Small intestine (tissue), 7 donors: ENCODE measurements around the gene GJB6. TPM values are rescaled to one million over a fixed set of nuclear protein-coding genes. Genes with fewer than 3 reads are reported as not detected.
A peak's percentile ranks its signal among the peaks of the same experiment; 100 is the strongest.

Experiments used
- DNase-seq, 2 donors: peaks; one replicate each; pipeline versions ENCODE4 v3.0.0 to v3.0.0-alpha.2; 2013
- FAIRE-seq: peaks from 2 replicates; lab custom pipeline; 2012; peaks lifted over from hg19 to GRCh38; lab: Jason Lieb, UNC
- H3K27ac ChIP-seq, 3 donors: one replicate each; pipeline ENCODE4 v1.5.1; 2013; ENCODE audit warnings: low read length in 2 of 3, mild to moderate bottlenecking in 2 of 3, control low read depth in 1 of 3, inconsistent platforms in 1 of 3, low read depth in 1 of 3, moderate library complexity in 1 of 3
- H3K27me3 ChIP-seq, 3 donors: one replicate each; pipeline ENCODE4 v1.6.1; 2013; ENCODE audit warnings: low read length in 3 of 3, inconsistent platforms in 1 of 3; ENCODE audit not compliant: control insufficient read depth in 3 of 3, insufficient read depth in 3 of 3
- H3K36me3 ChIP-seq, 3 donors: one replicate each; pipeline ENCODE4 v1.6.1; 2013; ENCODE audit warnings: low read length in 3 of 3, inconsistent platforms in 1 of 3, low read depth in 1 of 3, mild to moderate bottlenecking in 1 of 3, moderate library complexity in 1 of 3; ENCODE audit not compliant: control insufficient read depth in 3 of 3, insufficient read depth in 2 of 3
- H3K4me1 ChIP-seq, 3 donors: one replicate each; pipeline ENCODE4 v1.6.1; 2013; ENCODE audit warnings: low read length in 2 of 3, inconsistent platforms in 1 of 3, low read depth in 1 of 3, mild to moderate bottlenecking in 1 of 3, moderate library complexity in 1 of 3; ENCODE audit not compliant: control insufficient read depth in 3 of 3, insufficient read depth in 2 of 3
- H3K4me3 ChIP-seq, 3 donors: one replicate each; pipeline ENCODE4 v1.5.1; 2013; ENCODE audit warnings: low read length in 3 of 3, control low read depth in 1 of 3, inconsistent platforms in 1 of 3, low read depth in 1 of 3, mild to moderate bottlenecking in 1 of 3, moderate library complexity in 1 of 3
- H3K9me3 ChIP-seq, 2 donors: one replicate each; pipeline ENCODE4 v1.6.1; 2013; ENCODE audit warnings: low read depth in 1 of 2, low read length in 1 of 2; ENCODE audit not compliant: control insufficient read depth in 2 of 2, insufficient read depth in 1 of 2
- WGBS, 3 donors: extraction: QIAGEN DNeasy Blood & Tissue Kit; methylation state at CpG; one replicate each; pipeline ENCODE4 v1.1.7; 2013; 5-methylcytosine and 5-hydroxymethylcytosine counted together
- polyA plus RNA-seq, 4 donors: library from polyadenylated mRNA; stranded (reverse) in 3 of 4; unstranded in 1 of 4; fragments of 200-250 nt in 3 of 4; fragments of 120-200 nt in 1 of 4; gene quantifications; one replicate each; pipeline versions ENCODE4 v1.2.1 to v1.2.3, GENCODE V29; 2013
- donor health status: healthy with polysubstance abuse.
- donor health status: control.
- donor health status: control.
- donor health status: Bipolar disorder and iron deficiency.
- donor health status: healthy.

GJB6 gene
- polyA plus RNA-seq, 4 donors = 0.12 to 0.27 TPM; not detected in 2

DNA sequence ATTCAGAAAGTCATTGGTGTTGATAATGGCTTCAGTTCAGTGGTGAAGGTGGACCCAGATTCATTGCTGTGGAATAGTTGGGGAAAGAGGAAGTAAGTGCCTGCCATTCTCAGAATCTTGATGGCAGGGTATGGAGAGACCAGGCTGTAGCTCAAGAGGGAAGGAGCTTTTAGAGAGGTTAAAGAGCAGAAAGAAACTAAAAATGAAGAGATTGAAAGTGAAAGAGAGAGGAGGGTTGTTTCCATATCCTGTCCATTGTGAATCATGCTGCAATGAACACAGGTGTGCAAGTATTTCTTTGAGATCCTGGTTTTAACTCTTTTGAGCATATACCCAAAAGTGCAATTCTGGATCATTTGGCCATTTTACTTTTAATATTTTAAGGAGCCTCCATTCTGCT, 12.5 kb downstream of the GJB6 start:
- FAIRE-seq = no peak
- Histone ChIP-seq H3K27me3 (peaks cover 0 to 3% (median 0%) of the 10 kb centered on the region in 3 donors), H3K4me3 (no peak overlapping the region), H3K9me3 (no peaks in the 10 kb centered on the region), H3K36me3 (no peaks in the 10 kb centered on the region), H3K27ac (peak overlapping the region in 1 of 3 donors; percentile 56), H3K4me1 (no peaks in the 10 kb centered on the region)
- DNase-seq = no peak

GRCh38 chr13:20217168-20217567, 15.0 kb downstream of the GJB6 start:
- Histone ChIP-seq H3K27me3 (no peaks in the 10 kb centered on the region), H3K36me3 (no peaks in the 10 kb centered on the region), H3K4me3 (no peak overlapping the region), H3K9me3 (no peaks in the 10 kb centered on the region), H3K4me1 (no peaks in the 10 kb centered on the region), H3K27ac (no peak overlapping the region)
- WGBS, 3 donors = 56 to 68% (median 67%) methylated on average over 3 of the region's 3 CpGs
- DNase-seq (no peak), FAIRE-seq (no peak)

DNA sequence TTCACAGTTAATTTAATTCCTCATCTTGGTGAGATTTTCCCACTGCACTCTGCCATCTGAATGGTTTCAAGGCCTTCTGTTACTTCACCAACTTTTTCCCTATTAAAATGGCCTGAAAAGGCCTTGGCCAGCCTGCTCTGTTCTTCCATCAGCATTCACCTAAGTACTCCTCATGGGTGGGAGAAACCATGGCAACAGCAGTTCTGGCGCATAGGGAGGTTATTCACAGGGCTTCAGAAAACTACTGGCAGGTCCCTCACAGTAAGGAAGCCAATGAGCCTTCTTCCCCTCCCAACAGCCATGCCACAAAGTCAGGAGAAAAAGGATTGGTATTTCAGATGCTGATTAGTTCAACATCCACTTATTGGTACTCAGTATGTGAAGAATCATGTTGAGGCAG, 22.2 kb downstream of the GJB6 start:
- Histone ChIP-seq H3K9me3 (no peaks in the 10 kb centered on the region), H3K4me1 (no peaks in the 10 kb centered on the region), H3K27ac (no peak overlapping the region), H3K27me3 (peaks cover 0 to 4% (median 2%) of the 10 kb centered on the region in 3 donors), H3K4me3 (no peak overlapping the region), H3K36me3 (no peaks in the 10 kb centered on the region)
- FAIRE-seq (no peak), DNase-seq (no peak)
- WGBS, 3 donors = 84 to 100% (median 92%) methylated on average over 1 of the region's 1 CpG

DNA sequence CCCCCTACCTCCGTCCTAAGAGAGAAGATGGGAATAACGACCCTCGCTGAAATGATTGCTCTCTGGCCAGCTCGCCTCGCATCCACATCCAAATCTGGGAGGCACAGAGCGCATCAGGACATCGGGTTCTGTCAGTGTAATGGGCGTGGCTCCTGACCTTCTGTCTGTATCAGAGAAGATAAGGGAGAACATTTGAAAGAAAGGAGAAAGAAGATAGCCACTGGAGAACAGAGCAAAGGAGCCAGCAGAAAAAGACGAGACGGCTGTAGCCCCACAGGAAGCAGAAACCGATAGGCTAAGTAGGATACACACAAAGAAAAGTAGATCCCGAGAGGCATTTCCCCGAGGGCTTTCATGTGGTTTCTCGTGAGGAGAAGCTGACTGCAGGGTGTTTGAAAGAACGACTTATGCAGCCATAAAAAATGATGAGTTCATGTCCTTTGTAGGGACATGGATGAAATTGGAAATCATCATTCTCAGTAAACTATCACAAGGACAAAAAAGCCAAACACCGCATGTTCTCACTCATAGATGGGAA, 25.4 kb downstream of the GJB6 start:
- Histone ChIP-seq H3K4me3 (no peak overlapping the region), H3K9me3 (no peaks in the 10 kb centered on the region), H3K4me1 (no peaks in the 10 kb centered on the region), H3K27ac (no peak overlapping the region), H3K36me3 (no peaks in the 10 kb centered on the region), H3K27me3 (peaks cover 0 to 4% (median 2%) of the 10 kb centered on the region in 3 donors)
- FAIRE-seq = no peak
- DNase-seq = no peak
- 43 to 70% (median 56%) methylated on average over 16 of the region's 16 CpGs for WGBS, 3 donors

DNA sequence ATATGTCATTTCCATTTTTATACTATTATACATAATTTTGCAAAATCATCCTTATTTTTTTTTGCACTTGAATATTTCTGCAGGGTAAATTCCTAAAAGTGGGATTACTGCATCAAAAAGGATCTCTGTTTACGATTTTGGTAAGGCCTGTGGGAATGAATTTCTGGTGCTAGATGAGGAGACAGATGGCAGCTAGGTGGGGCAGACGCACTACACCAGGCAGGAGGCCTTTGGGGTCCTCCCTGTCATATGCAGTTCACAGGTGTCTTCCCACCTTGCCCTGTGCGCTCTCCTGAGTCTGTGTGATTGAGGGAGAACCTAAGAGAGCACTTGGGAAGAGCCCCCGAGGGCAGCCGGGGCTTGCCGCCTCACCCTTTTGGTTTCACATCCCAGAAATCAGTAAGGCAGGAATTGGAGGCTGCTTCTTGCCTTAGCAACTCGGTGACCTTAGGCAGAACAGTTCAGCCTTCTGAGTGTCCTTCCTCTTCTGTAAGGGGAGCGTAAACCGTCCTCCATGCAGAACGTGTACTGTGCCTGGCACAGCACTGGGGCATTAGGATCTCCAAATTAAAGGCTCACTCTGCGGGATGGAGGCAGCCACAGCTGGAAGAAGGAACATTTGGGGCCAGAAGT, 25.9 kb downstream of the GJB6 start:
- Histone ChIP-seq H3K4me3 (no peak overlapping the region), H3K4me1 (no peaks in the 10 kb centered on the region), H3K27ac (no peak overlapping the region), H3K9me3 (peaks cover 0 to 3% of the 10 kb centered on the region in 2 donors), H3K27me3 (peaks cover 0 to 4% (median 4%) of the 10 kb centered on the region in 3 donors), H3K36me3 (no peaks in the 10 kb centered on the region)
- 78 to 80% (median 78%) methylated on average over 10 to 11 of the region's 11 CpGs for WGBS, 3 donors
- no peak for FAIRE-seq
- no peak for DNase-seq

DNA sequence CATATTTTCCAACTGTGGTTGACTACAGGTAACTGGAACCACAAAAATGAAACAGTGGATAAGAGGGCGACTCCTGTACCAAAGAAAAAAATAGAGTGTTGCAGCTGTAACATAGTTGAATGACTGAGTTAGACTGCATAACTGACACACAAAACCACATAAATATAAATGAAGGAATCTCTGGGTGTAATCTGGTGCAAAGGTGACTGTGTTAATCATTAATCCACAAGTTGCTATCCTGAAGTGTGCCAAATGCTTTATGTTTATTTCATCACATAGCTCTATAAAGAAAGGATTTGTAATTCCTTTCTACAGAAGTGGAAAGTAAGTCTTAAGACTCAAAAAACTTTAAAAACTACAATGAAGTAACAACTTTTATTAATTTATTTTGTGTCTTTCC, 33.3 kb downstream of the GJB6 start:
- H3K27ac ChIP-seq = no peak overlapping the region
- H3K9me3 ChIP-seq = peaks cover 0 to 6% of the 10 kb centered on the region in 2 donors
- WGBS, 3 donors = 13 to 45% (median 17%) methylated on average over 1 of the region's 1 CpG

GRCh38 chr13:20197361-20197834, 34.7 kb downstream of the GJB6 start:
- Histone ChIP-seq H3K36me3 (no peaks in the 10 kb centered on the region), H3K4me1 (peaks cover 5 to 21% (median 5%) of the 10 kb centered on the region in 3 donors), H3K27ac (no peak overlapping the region), H3K27me3 (peaks cover 0 to 36% (median 13%) of the 10 kb centered on the region in 3 donors), H3K4me3 (no peak overlapping the region), H3K9me3 (peaks cover 0 to 6% of the 10 kb centered on the region in 2 donors)
- peak; percentile 79 for FAIRE-seq
- WGBS, 3 donors = 4 to 9% (median 6%) methylated on average over 5 of the region's 5 CpGs
- DNase-seq = peak; percentile 55 to 63

More for the DNA sequence above, 33.3 kb downstream of the GJB6 start:
- no peak overlapping the region for H3K4me3 ChIP-seq
- peaks cover 3 to 16% (median 3%) of the 10 kb centered on the region in 3 donors for H3K4me1 ChIP-seq
- FAIRE-seq = peak; percentile 73
- no peaks in the 10 kb centered on the region for H3K36me3 ChIP-seq
- peak; percentile 86 for DNase-seq
- peaks cover 0 to 27% (median 12%) of the 10 kb centered on the region in 3 donors for H3K27me3 ChIP-seq

- Histone ChIP-seq H3K4me1 (peaks cover 5 to 21% (median 5%) of the 10 kb centered on the region in 3 donors), H3K9me3 (peaks cover 0 to 3% of the 10 kb centered on the region in 2 donors), H3K4me3 (no peak overlapping the region), H3K36me3 (no peaks in the 10 kb centered on the region), H3K27me3 (peaks cover 0 to 42% (median 10%) of the 10 kb centered on the region in 3 donors), H3K27ac (no peak overlapping the region)
- 78 to 82% (median 80%) methylated on average over 8 of the region's 8 CpGs for WGBS, 3 donors
- DNase-seq = no peak
- FAIRE-seq = no peak
Observed at GRCh38 chr13:20195801-20196200, 36.3 kb downstream of the GJB6 start.
